Measurements from ENCODE around the gene KLHL35. TPM values are rescaled to one million over a fixed set of nuclear protein-coding genes. Genes with fewer than 3 reads are reported as not detected.

The KLHL35 gene
- polyA plus RNA-seq, 1 experiment, result 0.81 TPM

- CTCF ChIA-PET, result no interaction called here
- DNase-seq (ENCODE audit: low read depth, low spot score), result no peak
- TF ChIP-seq CTCF (IDR thresholded peaks at IDR 0.05; ENCODE audit: low read depth, low read length), result no peak
- no peak overlapping the region for H3K4me3 ChIP-seq (ENCODE audit: low read depth, low read length)
- POLR2A ChIA-PET, result no interaction called here
- H3K9me3 ChIP-seq (ENCODE audit: control insufficient read depth, insufficient read depth, low read length), result no peaks in the 10 kb centered on the region
- H3K27me3 ChIP-seq (ENCODE audit: control insufficient read depth, insufficient read depth, low read length), result no peaks in the 10 kb centered on the region
- H3K27ac ChIP-seq (ENCODE audit: low read depth, low read length), result no peak overlapping the region
Measured at GRCh38 chr11:75472081-75472732, 39.2 kb upstream of the KLHL35 start.

DNA sequence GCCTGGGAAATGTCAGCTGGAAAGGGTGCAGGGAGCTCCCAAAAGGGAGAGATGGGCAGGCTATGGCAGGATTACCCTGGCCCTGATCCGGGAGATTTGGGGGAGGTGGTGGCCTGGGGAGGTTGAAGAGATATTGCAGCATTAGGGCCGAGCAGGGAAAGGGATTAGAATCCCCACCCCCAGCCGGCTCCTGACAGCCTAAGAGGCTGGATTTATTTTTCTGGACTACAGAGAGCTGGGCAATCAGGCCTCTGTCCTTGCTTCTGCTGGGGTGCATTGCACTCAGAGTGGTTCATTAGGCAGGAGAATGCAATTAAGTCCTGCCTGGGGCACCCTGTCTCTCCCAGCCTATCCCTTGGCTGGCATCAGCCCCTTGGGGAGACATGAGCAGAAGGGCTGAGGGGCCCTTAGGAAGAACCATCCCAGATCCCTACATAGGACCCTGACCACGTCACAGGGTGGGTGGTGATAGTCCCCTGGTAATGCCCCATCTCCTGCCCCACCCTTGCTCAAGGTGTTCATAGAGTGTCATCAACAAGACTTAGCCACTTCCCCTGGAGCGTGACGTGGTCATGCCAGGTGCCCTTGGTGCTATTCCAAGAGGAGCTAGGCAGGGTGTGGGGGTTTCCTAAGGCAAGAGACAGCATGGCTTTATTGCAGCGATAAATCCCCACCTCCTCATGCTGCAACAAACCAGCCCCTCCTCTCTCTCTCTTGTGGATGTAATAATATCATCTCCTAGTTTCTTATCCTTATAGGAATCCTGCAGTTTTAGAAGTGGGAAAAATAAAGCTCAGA lies 38.4 kb upstream of the KLHL35 start:
- POLR2A ChIA-PET, result no interaction called here
- no peak for DNase-seq (ENCODE audit: low read depth, low spot score)
- no peaks in the 10 kb centered on the region for H3K9me3 ChIP-seq (ENCODE audit: control insufficient read depth, insufficient read depth, low read length)

DNA sequence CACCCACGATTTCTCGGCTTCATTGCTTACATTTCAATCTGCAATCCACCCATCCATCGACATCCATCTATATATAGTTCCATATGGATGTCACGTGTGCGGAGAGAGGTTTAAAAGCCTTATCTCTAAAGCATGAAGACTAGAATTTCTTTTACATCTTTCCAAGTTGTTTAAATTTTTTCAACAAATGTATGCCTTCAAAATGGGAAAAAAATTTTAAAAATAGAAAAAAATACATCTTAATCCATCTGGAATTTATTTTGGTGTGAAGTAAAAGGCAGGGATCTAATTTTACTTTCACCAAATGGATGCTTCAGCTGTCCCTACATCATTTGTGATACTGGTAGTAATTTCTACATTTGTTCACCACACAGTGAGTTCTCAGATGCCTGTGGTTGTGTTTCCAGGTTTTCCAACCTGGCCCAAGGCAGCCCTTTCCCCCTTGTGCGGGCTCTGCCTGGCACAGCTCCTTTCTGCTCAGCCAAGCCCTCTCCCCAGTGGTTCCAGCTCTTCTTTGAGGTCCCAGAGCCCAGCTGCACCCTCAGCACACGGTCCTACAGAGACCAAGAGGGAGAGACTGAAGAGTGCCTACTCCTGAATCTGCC lies 37.6 kb upstream of the KLHL35 start:
- Histone ChIP-seq H3K9me3 (ENCODE audit: control insufficient read depth, insufficient read depth, low read length) (no peaks in the 10 kb centered on the region), H3K27me3 (ENCODE audit: control insufficient read depth, insufficient read depth, low read length) (no peaks in the 10 kb centered on the region), H3K4me3 (ENCODE audit: low read depth, low read length) (no peak overlapping the region), H3K27ac (ENCODE audit: low read depth, low read length) (no peak overlapping the region)
- no peak for TF ChIP-seq CTCF (IDR thresholded peaks at IDR 0.05; ENCODE audit: low read depth, low read length)
- ChIA-PET POLR2A (no interaction called here), CTCF (no interaction called here)
- DNase-seq (ENCODE audit: low read depth, low spot score), result no peak

More for the DNA sequence above, 38.4 kb upstream of the KLHL35 start:
- Histone ChIP-seq H3K4me3 (ENCODE audit: low read depth, low read length) (no peak overlapping the region), H3K27ac (ENCODE audit: low read depth, low read length) (no peak overlapping the region), H3K27me3 (ENCODE audit: control insufficient read depth, insufficient read depth, low read length) (no peaks in the 10 kb centered on the region)
- CTCF ChIA-PET, result no interaction called here
- no peak for TF ChIP-seq CTCF (IDR thresholded peaks at IDR 0.05; ENCODE audit: low read depth, low read length)

DNA sequence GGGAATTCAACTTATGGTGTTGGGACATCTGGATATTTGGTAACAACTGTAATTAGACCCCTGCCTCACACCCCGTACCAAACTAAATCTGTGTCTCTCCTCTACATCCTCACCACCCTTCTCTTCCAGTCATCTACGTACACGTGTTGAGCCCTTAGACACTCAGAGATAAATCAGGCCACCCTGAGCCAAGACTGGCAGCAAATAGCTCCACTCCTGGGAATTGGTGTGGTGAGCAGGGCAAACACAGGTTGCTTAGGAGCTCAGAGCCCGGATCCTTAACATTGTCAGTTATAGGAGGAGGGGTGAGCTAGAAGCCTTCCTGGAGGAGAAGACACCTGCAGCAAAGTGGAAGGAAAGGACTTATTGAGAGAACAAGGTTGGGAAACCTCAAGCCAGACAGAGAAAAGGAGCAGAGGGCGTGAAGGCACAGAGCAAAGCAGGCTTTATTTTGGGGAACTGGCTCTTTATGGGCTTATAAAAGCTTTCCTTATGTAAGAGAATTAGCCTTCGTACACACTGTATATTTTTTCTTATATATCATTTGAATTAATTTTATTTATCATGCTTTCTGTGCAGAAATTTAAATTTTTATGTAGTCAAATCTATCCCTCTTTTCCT lies 36.9 kb upstream of the KLHL35 start:
- DNase-seq (ENCODE audit: low read depth, low spot score), result no peak
- ChIA-PET POLR2A (no interaction called here), CTCF (interaction anchor here (1.1 kb wide), 1 partner anchor 62 kb away, joined by 3 read pairs; no protein-coding TSS in a partner anchor)
- Histone ChIP-seq H3K9me3 (ENCODE audit: control insufficient read depth, insufficient read depth, low read length) (no peaks in the 10 kb centered on the region), H3K27me3 (ENCODE audit: control insufficient read depth, insufficient read depth, low read length) (no peaks in the 10 kb centered on the region), H3K27ac (ENCODE audit: low read depth, low read length) (no peak overlapping the region), H3K4me3 (ENCODE audit: low read depth, low read length) (no peak overlapping the region)
- no peak for TF ChIP-seq CTCF (IDR thresholded peaks at IDR 0.05; ENCODE audit: low read depth, low read length)

Data from AG04450 (cell line).